GM19035 (cell line): ENCODE data around the gene PLEKHD1.
"Not testable (repeated sequence)": the region's sequence is repeated elsewhere in the genome, so short reads cannot be mapped to it uniquely, and the experiment has no call there.

Source experiments
- ATAC-seq: cut with Tn5 transposase; IDR thresholded peaks from one replicate; pipeline ENCODE4 v1.9.1; 2021; ENCODE audit not compliant: unreplicated experiment

PLEKHD1 gene

GRCh38 chr14:69481815-69482568, 2.5 kb upstream of the PLEKHD1 start:
- peak; percentile 85 for ATAC-seq

- ATAC-seq = no peak
Measured at GRCh38 chr14:69483765-69484443, 624 bp upstream of the PLEKHD1 start.

- ATAC-seq = no peak
Measured at GRCh38 chr14:69485315-69485660, 760 bp downstream of the PLEKHD1 start.

- no peak for ATAC-seq
Measured at GRCh38 chr14:69485701-69486100, 1.2 kb downstream of the PLEKHD1 start.

GRCh38 chr14:69487226-69487625, 2.7 kb downstream of the PLEKHD1 start:
- ATAC-seq = no peak

- ATAC-seq = no peak
Measured at GRCh38 chr14:69487771-69488170, 3.2 kb downstream of the PLEKHD1 start.

GRCh38 chr14:69489495-69489894, 5.0 kb downstream of the PLEKHD1 start:
- no peak for ATAC-seq

- ATAC-seq = no peak
Measured at GRCh38 chr14:69490219-69490918, 5.8 kb downstream of the PLEKHD1 start.

GRCh38 chr14:69491193-69491592, 6.7 kb downstream of the PLEKHD1 start:
- ATAC-seq = no peak

- no peak for ATAC-seq
Measured at GRCh38 chr14:69493038-69493437, 8.5 kb downstream of the PLEKHD1 start.

GRCh38 chr14:69493791-69494190, 9.3 kb downstream of the PLEKHD1 start:
- ATAC-seq = no peak

- no peak for ATAC-seq
Measured at GRCh38 chr14:69495341-69495921, 10.9 kb downstream of the PLEKHD1 start.

GRCh38 chr14:69497866-69498265, 13.3 kb downstream of the PLEKHD1 start:
- not testable (repeated sequence) for ATAC-seq

GRCh38 chr14:69498286-69498685, 13.8 kb downstream of the PLEKHD1 start:
- not testable (repeated sequence) for ATAC-seq

GRCh38 chr14:69499436-69499835, 14.9 kb downstream of the PLEKHD1 start:
- no peak for ATAC-seq

GRCh38 chr14:69500096-69500495, 15.6 kb downstream of the PLEKHD1 start:
- ATAC-seq = no peak

GRCh38 chr14:69500736-69501135, 16.2 kb downstream of the PLEKHD1 start:
- no peak for ATAC-seq

GRCh38 chr14:69501423-69501838, 16.9 kb downstream of the PLEKHD1 start:
- ATAC-seq = no peak

- no peak for ATAC-seq
Measured at GRCh38 chr14:69504775-69505174, 20.2 kb downstream of the PLEKHD1 start.

- ATAC-seq = no peak
Measured at GRCh38 chr14:69505338-69506240, 21.1 kb downstream of the PLEKHD1 start.

GRCh38 chr14:69506241-69506595, 21.7 kb downstream of the PLEKHD1 start:
- no peak for ATAC-seq
